Activated CD4-positive, alpha-beta T cell treated with anti-CD3 and anti-CD28 coated beads, Interleukin-2, amount 50 U/mL, for 1 hour (primary cell): ENCODE results near the gene TTC7B.

Experiments used
- DNase-seq: peaks from one replicate; pipeline ENCODE4 v3.0.0-alpha.2; 2020

The TTC7B gene

DNA sequence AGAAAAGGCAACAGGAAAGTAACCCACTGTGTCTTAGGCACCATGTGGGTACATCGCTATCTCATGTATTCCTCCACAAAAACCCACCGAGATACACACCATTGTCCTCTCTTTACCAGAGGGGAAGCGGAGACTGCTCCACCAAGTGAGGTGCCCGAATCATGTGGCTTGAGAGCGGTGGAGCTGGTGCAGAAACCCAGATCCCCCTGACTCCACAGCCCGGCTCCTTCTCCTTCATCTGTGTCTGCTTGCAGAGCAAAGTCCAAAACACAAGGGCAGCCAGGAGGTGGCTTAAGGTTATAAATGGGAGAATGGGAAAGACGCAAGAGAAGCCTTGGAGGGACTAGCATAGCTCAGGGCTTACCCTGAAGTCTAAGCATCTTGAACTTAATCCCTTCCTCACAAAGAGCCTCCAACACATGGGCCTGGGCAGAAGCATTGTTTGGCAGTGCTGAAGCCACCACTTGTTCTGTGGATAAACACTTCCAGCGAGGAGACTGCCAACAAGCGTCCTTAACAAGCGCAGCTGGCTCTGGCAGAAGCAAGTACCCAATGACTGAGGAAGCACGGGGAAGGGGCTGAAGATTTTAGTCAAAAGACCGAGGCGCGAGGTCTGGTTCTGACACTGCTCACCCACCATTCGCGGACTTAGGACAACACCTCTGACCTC lies 83.0 kb downstream of the TTC7B start:
- no peak for DNase-seq

DNA sequence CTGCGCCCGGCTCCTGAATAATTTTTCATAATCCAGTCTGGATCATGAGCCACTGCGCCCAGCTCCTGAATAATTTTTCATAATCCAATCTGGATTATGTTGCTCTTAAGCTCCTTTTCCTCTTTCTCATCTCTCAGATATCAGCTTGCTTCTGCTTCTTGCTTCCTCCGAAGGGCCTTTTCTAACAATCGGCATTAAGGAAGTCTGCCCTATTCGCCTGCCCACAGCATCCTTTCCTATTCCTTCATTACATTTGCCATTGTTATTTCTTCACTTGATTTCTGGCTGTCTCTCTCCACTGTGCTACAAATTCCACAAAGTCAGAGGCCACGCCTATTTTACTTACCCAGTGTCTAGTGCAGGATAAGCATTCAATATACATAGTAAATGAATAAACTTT lies 83.5 kb downstream of the TTC7B start:
- no peak for DNase-seq

DNA sequence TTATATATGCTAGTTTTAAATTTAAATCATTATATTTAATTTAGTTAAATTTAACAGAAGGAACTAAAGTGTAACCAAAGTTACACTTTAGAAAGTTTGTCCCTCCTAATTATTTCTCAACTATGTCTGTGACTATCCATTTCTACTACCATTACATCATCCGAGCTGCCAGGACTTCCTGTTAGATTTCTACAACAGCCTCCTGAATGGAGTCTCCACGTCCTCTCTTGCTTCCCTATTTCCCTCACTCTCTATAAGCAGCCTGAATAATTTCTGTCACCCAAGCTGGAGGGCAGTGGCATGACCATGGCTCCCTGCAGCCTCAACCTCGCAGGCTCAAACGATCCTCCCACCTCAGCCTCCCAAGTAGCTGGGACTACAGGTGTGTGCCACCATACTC lies 84.1 kb downstream of the TTC7B start:
- no peak for DNase-seq

GRCh38 chr14:90731487-90731886 lies 84.7 kb downstream of the TTC7B start:
- no peak for DNase-seq

DNA sequence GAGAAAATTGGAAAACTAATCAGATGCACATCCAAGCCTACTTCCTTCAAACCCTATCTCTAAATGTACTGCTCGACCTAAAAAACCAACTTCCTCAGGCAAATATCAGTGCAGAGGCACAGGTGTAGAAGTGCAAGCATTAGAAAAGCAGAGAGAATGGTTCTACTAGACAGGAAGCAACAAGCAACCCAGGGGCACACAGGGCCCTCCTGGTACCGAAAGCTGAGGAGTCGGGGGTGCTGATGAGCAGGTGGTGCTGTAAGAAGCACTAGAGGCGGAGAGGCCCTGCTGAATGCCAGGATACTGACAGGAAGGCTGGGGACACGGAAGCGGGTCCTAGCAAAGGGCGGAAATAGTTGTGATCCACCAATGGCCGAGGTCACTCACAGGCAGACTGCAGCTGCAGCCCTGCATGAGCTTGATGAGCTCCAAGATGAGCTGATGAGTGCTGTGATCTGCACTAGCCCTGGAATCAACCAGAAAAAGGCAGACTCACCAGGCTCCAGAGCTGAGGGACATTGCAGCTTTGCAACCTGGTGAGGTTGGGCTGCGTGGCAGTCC lies 85.9 kb downstream of the TTC7B start:
- DNase-seq: no peak

DNA sequence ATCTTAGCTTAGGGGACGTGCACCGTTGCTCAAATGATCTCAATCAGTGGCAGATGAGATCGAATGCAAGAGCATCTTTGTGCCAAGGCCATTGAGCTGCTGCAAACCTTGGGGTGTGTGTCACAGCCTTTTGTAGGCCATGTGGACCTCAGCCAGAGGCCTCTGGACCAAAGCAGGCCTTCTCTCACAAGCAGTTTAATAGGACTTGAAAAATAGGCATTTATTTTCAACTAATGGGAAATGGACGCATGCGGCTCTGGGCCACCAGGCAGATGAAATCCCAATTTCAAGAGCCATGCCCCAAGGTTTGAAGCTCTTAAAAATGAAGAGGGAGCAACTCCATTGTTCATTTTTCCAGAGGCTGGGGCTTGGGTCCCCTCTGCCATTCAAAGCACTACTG lies 87.3 kb downstream of the TTC7B start:
- DNase-seq: no peak

DNA sequence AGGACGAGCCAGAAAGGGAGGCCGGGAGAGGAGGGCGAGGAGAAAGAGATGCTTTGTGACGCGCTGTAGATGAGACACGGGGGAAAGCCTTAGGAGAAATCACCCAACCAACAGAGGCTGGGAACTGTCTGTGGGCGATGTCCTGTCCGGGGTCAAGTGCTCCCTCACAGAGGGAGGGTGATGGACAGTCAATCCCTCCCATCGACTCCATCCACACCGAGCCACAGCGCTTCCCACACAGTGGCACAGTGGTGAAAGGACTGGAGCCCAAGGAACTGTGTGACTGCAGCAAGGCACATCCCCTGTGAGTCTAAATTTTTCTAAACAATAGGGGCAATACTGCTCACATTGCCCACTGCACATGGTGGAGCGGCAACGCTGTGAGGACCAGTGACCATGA lies 89.1 kb downstream of the TTC7B start:
- DNase-seq: no peak

DNA sequence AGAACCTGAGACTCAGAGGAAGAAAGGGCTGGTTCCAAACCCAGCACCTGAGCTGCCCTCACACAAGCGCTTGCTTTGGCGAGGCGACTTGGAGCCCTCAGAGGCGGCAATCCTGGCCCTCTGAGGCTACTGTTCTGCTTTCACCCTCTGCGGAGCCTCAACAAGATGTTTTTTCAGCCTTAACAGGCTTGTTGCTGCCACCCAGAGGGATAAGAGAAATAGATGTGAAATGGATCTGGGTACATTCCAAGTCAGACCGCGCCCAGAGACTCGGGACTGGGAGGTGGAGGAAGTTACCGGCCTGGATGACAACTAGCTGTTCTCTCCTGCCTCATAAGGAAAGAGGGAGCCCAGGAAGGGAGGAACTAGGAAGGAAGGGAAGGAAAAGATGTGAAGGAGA lies 89.6 kb downstream of the TTC7B start:
- DNase-seq: no peak

DNA sequence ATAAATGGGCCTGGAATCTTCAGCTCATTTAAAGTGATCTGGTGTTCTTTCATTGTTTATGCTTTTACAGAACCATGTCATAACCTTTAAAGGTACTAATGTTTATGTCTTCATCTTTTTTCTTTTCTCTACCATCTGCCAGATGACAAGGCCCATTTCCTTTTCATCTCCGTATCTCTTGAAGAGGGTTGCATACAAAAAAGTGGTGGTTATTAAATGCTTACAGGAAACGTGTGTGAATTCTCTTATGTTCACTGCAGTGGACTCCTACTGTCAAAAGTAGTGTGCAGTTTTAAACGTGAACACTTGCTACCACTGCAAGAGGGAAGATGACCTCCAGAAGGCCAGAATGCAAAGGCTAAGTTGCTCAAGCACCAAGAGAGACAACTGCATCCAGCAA lies 91.4 kb downstream of the TTC7B start:
- DNase-seq: no peak

- DNase-seq: no peak
These were observed 93.6 kb downstream of the TTC7B start for GRCh38 chr14:90722590-90722989.

DNA sequence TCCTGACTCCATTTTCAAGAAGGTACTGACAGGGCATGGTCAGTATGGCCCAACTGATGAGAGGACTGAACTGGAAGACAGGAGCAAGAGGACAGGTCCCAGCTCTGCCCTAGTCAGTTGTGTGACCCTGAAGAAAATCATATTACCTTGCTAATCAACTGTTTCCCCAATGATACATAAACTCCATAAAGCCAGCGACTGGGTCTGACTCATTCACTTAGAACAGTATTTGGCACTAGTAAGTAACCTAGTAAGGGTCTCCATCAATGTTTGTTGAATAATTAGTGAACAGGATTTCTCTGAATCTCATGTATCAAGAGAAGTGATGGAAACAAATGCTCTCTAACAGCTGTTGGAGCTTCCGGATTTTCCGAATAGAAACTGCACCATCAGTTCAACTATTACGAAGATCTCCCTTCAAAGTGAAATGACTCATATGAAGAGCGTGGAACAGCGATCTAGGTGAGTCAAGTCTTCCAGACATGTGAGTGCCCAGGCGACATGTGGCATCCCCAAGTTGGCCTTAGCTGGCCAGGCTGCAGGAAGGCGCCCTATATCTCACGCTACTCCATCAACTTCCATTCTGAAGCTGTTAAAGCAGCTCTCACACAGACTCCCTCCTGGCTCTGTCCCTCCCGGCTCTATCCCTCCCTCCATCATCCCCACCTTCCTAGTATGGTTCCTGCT lies 94.5 kb downstream of the TTC7B start:
- DNase-seq: no peak

GRCh38 chr14:90720832-90721231 lies 95.4 kb downstream of the TTC7B start:
- DNase-seq: no peak

- DNase-seq: no peak
These were observed 95.9 kb downstream of the TTC7B start for GRCh38 chr14:90720336-90720735.

GRCh38 chr14:90717916-90718315 lies 98.3 kb downstream of the TTC7B start:
- DNase-seq: no peak

DNA sequence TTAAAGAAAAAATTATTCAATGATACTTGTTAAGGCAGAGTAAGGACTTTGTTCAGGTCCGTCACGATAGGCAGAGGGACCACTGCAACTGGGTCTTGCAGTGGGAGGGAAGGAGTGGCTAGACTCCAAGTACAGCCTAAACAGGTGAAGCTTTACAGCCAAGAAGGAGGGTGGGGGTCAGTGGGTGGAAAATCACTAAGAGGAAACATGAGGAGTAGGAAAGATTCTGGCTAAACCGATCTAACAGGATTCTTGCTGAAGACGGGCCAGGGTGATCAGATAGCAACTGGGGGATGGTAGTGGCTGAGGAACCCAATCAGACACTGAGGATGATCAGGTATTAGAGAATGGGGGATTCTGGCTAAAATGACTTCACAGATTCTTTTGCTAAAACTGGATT lies 100.2 kb downstream of the TTC7B start:
- DNase-seq: no peak

DNA sequence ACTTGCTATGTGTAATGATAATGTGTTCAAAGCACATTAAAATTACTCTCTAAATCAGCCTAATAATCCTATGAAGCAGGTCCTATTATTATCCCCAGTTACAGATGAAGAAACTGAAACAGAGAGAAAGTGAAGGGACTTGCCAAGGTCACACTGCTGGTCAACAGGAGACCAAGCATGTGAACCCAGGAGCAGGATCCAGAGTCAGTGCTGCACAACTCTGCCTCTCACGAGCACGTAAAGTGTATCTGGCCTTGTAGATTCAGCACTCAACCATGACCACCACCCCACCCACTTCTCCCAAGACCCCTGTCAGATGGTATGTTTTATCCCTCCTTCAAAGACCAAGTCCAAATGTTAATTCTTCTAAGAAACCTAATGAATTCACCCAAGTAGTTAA lies 100.7 kb downstream of the TTC7B start:
- no peak for DNase-seq

DNA sequence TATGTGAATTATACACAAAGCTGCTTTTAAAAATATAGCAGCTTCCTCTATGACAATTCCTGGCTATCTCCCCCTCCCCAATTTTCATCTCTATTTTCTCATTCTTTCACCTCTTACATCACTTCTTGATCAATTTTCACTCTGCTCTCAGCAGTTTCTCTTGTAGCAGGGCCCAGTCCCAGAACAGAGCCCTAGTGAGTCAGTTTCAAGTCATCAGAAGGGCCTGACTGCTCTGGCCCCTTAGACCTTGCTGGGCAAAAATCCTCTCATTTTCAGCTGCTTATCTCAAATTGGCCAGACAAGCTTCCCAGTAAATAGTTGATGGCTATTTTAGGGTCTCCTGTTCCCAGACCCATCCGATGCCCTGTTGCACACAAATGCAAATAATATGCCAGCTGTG lies 101.4 kb downstream of the TTC7B start:
- no peak for DNase-seq

DNA sequence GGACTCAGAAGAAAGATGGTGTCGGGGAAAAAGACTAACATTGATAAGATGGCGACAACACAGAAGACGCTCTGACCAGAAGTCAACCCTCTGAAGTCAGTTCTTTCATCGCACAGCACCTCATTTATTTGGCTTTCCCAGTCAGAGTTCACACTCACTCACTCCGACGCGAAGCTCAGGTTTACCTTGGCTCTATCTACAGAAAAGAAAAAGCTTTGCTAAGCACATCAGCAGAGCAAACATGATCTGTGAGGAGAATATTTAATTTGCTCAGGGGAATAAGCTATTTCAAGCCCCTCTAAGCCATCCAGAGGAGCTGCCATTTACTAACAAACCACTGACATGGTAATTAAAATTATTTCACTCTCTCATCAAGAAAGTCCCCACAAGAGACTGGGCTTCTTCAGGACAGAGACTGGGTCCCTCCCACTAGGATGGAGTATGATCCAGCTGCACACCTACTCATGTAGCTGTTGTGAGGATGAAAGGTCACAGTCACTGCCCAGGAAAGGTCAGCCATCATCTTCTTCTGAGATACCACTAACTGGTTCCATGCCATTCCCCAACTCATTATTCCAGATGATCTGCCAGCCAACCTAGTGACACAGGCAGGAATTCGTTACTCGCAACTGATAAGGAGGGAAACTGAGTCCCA lies 111.4 kb downstream of the TTC7B start:
- no peak for DNase-seq

- no peak for DNase-seq
These were observed 112.1 kb downstream of the TTC7B start for GRCh38 chr14:90703841-90704737.

DNA sequence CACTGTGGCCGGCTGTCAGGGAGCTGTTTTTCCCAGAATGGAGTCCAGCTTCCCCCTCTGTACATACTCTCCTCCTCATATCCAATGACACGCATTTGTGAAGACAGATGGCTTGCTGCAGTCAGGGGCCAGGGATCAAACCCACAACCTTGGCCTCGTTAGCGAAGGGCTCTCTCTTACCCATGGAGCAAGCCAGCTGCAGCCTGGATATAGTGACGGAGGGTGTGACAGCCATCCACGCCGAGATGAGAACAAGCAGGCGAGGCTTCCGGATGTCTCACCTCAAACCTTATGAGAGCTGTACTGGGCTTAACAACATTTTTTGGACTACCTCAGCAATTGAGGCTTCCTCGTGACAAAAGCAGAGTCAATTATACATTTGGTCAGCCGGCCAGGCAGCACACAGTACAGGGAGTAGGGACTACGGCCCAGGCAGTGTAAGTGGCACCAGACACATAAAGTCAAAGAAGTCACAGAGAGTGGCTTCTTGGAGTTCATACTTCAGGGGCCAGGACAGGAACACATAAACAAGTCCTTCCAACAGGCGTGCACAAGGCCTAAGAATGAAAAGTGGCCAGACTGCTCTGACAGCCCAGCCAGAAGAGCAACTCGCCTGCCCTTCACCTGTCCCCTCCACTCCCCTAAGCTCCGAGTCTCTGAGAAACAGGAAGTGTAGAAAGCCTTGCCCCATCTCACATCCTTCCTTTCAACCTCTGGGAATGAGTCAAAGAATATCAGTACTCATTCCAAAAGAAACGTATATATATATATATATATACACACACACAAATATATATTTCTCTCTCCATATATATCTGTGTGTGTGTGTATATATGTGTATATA lies 115.1 kb downstream of the TTC7B start:
- DNase-seq: no peak

GRCh38 chr14:90699016-90699415 lies 117.2 kb downstream of the TTC7B start:
- DNase-seq: no peak

GRCh38 chr14:90698379-90698869 lies 117.8 kb downstream of the TTC7B start:
- no peak for DNase-seq
